GM21717 (cell line): ENCODE measurements around the gene ZNF569.
"Not testable (repeated sequence)": the region's sequence is repeated elsewhere in the genome, so short reads cannot be mapped to it uniquely, and the experiment has no call there.

Experiments
- ATAC-seq: cut with Tn5 transposase; IDR thresholded peaks from one replicate; pipeline ENCODE4 v1.9.1; 2021; ENCODE audit warnings: mild to moderate bottlenecking, moderate library complexity; ENCODE audit not compliant: unreplicated experiment

Gene ZNF569

GRCh38 chr19:37466798-37467607, at the start of gene ZNF569:
Gene ZNF569, minus strand, starts transcription at chr19:37467444. Its CDS starts 22,523 bp downstream, at chr19:37444921.
- ATAC-seq: peak; percentile 68

DNA sequence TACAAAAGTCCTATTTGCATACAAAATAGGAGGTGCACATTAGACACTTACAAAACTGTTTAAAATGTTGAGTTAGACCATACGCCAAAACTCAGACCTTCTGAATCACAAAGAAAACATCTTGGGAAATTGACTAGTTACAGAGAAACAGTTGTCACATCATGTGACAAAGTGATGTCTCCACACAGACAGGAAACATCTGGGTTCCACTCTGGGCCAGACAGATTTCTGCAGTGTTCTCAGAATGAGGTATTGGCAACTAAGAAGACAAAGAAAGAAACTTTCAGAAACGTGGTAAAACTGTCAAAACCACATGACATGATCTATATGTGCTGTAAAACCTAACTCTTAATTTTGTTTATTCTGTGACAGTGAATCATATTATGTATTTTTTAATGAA, 46.2 kb upstream of the ZNF569 start:
- ATAC-seq: no peak

DNA sequence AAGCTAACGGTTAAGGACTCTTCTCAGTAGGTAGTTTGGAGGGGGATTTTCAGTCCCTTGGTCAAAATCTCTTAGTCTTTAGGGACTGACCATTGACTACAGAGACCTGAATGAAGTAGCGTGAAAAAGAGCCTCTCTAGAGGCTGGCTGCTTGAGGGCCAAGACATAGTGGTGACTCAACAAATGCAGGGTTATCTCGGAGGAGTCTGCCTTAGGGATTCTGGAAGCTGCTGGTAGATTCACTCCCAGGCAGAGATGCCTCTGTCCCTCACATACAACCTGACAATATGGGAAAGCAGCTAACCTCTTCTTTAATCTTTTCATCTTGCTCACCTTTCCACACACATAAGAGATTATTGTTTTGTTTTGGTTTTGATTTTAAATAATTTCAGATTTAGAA, 44.6 kb upstream of the ZNF569 start:
- no peak for ATAC-seq

- no peak for ATAC-seq
These were observed 43.9 kb upstream of the ZNF569 start for GRCh38 chr19:37511186-37511585.

DNA sequence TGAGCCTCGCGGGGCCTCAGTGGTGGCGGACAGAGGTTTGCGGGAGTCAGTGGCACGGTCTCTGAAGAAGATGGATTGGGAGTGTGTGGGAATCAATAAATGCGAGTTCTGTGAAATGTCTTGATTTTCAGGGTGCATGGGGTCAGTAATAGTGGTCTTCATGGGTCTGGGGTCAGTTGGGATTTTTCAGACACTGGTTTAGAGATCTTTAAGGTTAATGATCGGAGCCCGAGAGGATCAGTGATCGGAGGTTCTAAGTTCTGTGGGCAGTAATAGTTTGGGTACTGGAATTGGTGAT, 39.9 kb upstream of the ZNF569 start:
- no peak for ATAC-seq

GRCh38 chr19:37506387-37507166, 39.3 kb upstream of the ZNF569 start, which contains the start of gene ZNF793:
Gene ZNF793, plus strand, starts transcription at chr19:37506939. Its CDS starts 16,501 bp downstream, at chr19:37523440.
- ATAC-seq: peak; percentile 53

GRCh38 chr19:37505958-37506386, 38.7 kb upstream of the ZNF569 start:
- ATAC-seq: no peak

GRCh38 chr19:37492213-37492612, 25.0 kb upstream of the ZNF569 start:
- ATAC-seq: no peak

- ATAC-seq: no peak
These were observed 17.3 kb upstream of the ZNF569 start for GRCh38 chr19:37484406-37485168.

DNA sequence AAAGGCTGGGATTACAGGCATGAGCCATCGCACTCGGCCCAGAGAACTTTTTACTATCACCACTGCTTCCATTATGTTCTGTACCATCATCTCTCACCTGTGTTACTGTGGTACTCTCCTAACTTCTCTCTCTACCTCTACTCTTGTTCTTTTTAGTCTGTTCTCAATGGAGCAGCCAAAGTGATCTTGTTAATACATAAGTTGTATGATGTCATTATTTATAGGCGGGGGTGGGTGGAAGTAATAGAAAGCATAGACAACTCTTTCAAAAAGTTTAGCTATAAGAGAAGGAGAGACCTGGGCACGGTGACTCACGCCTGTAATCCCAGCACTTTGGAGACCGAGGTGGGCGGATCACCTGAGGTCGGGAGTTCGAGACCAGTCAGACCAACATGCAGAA, 4.9 kb upstream of the ZNF569 start:
- ATAC-seq: no peak

DNA sequence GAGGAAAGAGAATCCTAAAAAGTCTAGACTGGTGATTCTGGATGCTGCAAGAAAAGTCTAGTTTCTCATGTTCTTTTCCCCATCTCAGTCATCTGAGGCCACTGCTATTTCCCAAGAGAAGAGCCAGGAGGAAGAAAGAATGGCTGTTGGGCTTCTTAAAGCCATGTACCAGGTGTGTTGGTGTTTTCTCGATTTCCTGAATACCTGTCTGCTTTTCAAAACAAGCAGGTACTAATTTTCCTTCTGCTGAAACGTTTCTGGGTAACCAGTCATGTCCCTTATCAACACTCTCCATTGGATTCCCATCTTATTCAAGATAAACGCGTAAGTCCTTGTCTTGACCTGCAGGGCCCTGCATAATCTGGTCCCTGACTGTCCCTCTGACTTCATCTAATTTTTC, 3.0 kb upstream of the ZNF569 start:
- ATAC-seq: no peak

DNA sequence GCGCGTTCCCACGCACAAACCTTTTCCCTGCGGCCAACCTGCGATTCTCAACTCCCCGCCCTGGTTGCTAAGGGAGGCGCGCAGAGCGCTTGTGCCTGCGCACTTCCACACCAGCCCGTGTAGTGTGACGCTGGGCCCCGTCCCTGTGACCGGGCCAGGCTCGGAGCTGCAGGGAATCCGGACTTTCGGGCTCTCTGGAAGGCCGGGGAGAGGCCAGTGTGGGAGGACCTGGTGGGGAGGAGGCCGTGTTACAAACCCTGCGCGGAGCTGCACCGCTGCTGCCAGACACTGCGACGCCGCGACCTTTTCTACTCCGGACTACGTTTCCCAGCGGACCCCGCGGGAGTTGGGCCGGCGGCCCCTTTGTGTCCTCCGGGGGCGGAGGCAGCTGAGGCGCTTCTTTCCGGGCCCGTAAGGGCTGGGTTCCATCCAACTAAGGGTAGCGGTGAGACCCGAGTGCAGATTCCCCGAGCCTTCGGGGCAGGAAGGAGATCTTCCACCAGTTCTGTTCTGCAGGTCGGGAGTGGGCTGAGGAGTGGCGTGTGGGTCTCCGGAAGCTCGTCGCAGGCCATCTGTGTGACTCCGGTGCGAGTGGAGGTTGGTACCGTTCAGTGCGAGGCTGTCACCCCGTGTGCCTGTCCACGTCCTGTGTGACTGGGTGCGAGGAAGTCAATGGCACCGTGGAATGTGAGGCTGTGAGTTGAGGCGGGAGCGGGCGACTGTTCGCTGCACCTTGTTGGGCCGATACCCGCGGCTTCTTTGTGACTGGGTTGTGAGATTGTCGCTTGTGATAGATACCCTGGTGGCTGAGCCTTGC, 1.9 kb upstream of the ZNF569 start, which contains the start of gene ZNF570:
TSS of gene ZNF570 (plus strand) at position 396 of the 817 bp plus-strand sequence. CDS start 999 bp downstream, outside the sequence.
- peak; percentile 43 for ATAC-seq

- no peak for ATAC-seq
These were observed 405 bp upstream of the ZNF569 start for GRCh38 chr19:37467608-37468090.

DNA sequence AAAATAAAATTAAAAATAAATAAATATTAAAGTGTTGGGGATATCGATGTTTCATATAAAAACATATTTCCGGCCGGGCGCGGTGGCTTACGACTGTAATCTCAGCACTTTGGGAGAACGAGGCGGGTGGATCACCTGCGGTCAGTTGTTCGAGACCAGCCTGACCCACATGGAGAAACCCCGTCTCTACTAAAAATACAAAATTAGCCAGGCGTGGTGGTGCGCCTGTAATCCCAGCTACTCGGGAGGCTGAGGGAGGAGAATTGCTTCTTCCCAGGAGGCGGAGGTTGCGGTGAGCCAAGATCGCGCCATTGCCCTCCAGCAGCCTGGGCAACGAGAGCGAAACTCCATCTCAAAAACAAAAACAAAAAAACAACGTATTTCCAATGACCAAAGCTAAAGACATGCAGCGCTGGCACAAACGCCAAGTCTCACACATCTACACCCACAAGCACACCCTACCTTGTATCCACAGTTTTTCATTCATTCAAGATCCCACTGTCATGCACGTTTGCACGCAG, 907 bp downstream of the ZNF569 start:
- ATAC-seq: no peak

- no peak for ATAC-seq
These were observed 14.6 kb downstream of the ZNF569 start for GRCh38 chr19:37452500-37453245.

GRCh38 chr19:37413313-37414084, 53.7 kb downstream of the ZNF569 start:
- no peak for ATAC-seq

DNA sequence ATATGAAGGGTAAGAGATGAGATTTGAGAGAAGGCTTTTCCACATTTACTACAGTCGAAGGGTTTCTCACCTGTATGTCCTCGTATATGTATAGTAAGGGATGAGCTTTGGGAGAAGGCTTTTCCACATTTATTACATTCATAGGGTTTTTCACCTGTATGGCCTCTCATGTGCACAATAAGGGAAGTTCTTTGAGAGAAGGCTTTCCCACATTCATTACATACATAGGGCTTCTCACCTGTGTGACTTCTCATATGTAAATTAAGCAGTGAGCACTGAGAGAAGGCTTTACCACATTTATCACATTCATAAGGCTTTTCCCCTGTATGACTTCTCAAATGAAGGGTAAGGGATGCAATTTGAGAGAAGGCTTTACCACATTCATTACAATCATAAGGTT, 54.5 kb downstream of the ZNF569 start:
- no peak for ATAC-seq

DNA sequence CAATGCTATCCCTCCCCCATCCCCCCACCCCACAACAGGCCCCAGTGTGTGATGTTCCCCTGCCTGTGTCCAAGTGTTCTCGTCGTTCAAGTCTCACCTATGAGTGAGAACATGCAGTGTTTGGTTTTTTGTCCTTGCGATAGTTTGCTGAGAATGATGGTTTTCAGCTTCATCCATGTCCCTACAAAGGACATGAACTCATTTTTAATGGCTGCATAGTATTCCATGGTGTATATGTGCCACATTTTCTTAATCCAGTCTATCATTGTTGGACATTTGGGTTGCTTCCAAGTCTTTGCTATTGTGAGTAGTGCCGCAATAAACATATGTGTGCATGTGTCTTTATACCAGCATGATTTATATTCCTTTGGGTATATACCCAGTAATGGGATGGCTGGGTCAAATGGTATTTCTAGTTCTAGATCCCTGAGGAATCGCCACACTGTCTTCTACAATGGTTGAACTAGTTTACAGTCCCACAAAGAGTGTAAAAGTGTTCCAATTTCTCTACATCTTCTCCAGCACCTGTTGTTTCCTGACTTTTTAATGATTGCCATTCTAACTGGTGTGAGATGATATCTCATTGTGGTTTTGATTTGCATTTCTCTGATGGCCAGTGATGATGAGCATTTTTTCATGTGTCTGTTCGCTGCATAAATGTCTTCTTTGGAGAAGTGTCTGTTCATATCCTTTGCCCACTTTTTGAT, 61.0 kb downstream of the ZNF569 start:
- not testable (repeated sequence) for ATAC-seq
